Right cardiac atrium (tissue), 5 donors: ENCODE data around the gene SLC16A4. TPM values are rescaled to one million over a fixed set of nuclear protein-coding genes. Genes with fewer than 3 reads are reported as not detected.

Source experiments
- ATAC-seq, 2 donors: fragments of 200-7000 bp; cut with Tn5 transposase; one replicate each; pipeline versions ENCODE4 v1.8.0 to v1.9.1; 2020; ENCODE audit warnings: moderate library complexity in 2 of 2, mild to moderate bottlenecking in 1 of 2
- DNase-seq, 3 donors: peaks; one replicate each; pipeline ENCODE4 v3.0.0-alpha.2; 2020
- H3K27ac ChIP-seq: one replicate; pipeline ENCODE4 v1.5.1; 2013; ENCODE audit warnings: mild to moderate bottlenecking, low read length, control low read depth, moderate library complexity
- H3K27me3 ChIP-seq: one replicate; pipeline ENCODE4 v1.6.1; 2013; ENCODE audit not compliant: control insufficient read depth, insufficient read depth
- H3K4me1 ChIP-seq: one replicate; pipeline ENCODE4 v1.6.1; 2013; ENCODE audit warnings: low read length; ENCODE audit not compliant: control insufficient read depth, insufficient read depth
- H3K4me3 ChIP-seq: one replicate; pipeline ENCODE4 v1.5.1; 2013; ENCODE audit warnings: low read length, control low read depth
- H3K9me3 ChIP-seq: one replicate; pipeline ENCODE4 v1.6.1; 2013; ENCODE audit warnings: low read length; ENCODE audit not compliant: control insufficient read depth
- WGBS: extraction: QIAGEN DNeasy Blood & Tissue Kit; methylation state at CpG from one replicate; pipeline ENCODE4 v1.1.7; 2013; 5-methylcytosine and 5-hydroxymethylcytosine counted together
- intact Hi-C, 4 donors: fragments of 100-400 bp; cut with DNase I; formaldehyde crosslinking; loops; one replicate each; pipeline versions ENCODE4 v1.11.0 to v1.14.0; 2022 to 2023
- polyA plus RNA-seq: library from polyadenylated mRNA; stranded (reverse); fragments of 200-250 nt; gene quantifications from one replicate; pipeline ENCODE4 v1.2.3, GENCODE V29; 2013
- total RNA-seq, 4 donors: library from RNA; stranded (reverse); fragmentation: NEBNext Ultra II Directional; extraction: Animal tissue kit (Norgen Biotek cat#: 25700); gene quantifications; one replicate each; pipeline ENCODE4 v1.2.1, GENCODE V29; 2021
- donor health status: healthy with polysubstance abuse.
- donor health status: DM: no; HTN: yes; CAD: no.
- donor health status: DM: no; HTN: no; CAD: no.
- donor health status: DM: no; HTN: yes; CAD: no; lungs with severe emphysema.
- donor health status: DM: yes; HTN: yes; CAD: no.

The SLC16A4 gene
- total and polyA plus RNA-seq, 5 donors: 3.0 to 7.3 (median 6.3) TPM

GRCh38 chr1:110387048-110387754, 3.6 kb downstream of the SLC16A4 start:
- Histone ChIP-seq H3K27ac (no peak overlapping the region), H3K4me3 (no peak overlapping the region), H3K9me3 (no peaks in the 10 kb centered on the region), H3K27me3 (no peaks in the 10 kb centered on the region), H3K4me1 (no peaks in the 10 kb centered on the region)
- intact Hi-C loops: no loop called here
- ATAC-seq (no peak), DNase-seq (no peak)
- 99% methylated on average over 1 of the region's 1 CpG for WGBS

- no peaks in the 10 kb centered on the region for H3K9me3 ChIP-seq
- ATAC-seq: no peak
These were observed 5.5 kb downstream of the SLC16A4 start for GRCh38 chr1:110385369-110385768.

GRCh38 chr1:110384581-110385321, 6.1 kb downstream of the SLC16A4 start:
- WGBS: 95% methylated on average over 19 of the region's 19 CpGs
- Histone ChIP-seq H3K27me3 (no peaks in the 10 kb centered on the region), H3K9me3 (no peaks in the 10 kb centered on the region), H3K4me3 (no peak overlapping the region), H3K4me1 (no peaks in the 10 kb centered on the region), H3K27ac (no peak overlapping the region)
- DNase-seq: no peak
- ATAC-seq: no peak
- intact Hi-C loops: no loop called here

More at GRCh38 chr1:110385369-110385768, 5.5 kb downstream of the SLC16A4 start:
- 97% methylated on average over 1 of the region's 1 CpG for WGBS
- H3K4me1 ChIP-seq: no peaks in the 10 kb centered on the region
- DNase-seq: no peak
- no peaks in the 10 kb centered on the region for H3K27me3 ChIP-seq
- no peak overlapping the region for H3K4me3 ChIP-seq
- no peak overlapping the region for H3K27ac ChIP-seq
- intact Hi-C loops: no loop called here

GRCh38 chr1:110383251-110383990, 7.4 kb downstream of the SLC16A4 start:
- ATAC-seq (peak in 1 of 2 donors; percentile 79), DNase-seq (peak in 1 of 3 donors; percentile 29)
- WGBS: 52% methylated on average over 5 of the region's 5 CpGs
- intact Hi-C loops: no loop called here
- no peaks in the 10 kb centered on the region for H3K9me3 ChIP-seq
- no peaks in the 10 kb centered on the region for H3K27me3 ChIP-seq
- H3K4me3 ChIP-seq: no peak overlapping the region
- no peaks in the 10 kb centered on the region for H3K4me1 ChIP-seq
- H3K27ac ChIP-seq: no peak overlapping the region

GRCh38 chr1:110380672-110381283, 10.0 kb downstream of the SLC16A4 start:
- ATAC-seq (peak in 1 of 2 donors; percentile 29), DNase-seq (no peak)
- intact Hi-C loops: no loop called here
- no peak overlapping the region for H3K4me3 ChIP-seq
- H3K9me3 ChIP-seq: no peaks in the 10 kb centered on the region
- no peak overlapping the region for H3K27ac ChIP-seq
- H3K27me3 ChIP-seq: no peaks in the 10 kb centered on the region
- WGBS: 68% methylated on average over 10 of the region's 10 CpGs
- H3K4me1 ChIP-seq: no peaks in the 10 kb centered on the region

GRCh38 chr1:110375490-110375889, 15.3 kb downstream of the SLC16A4 start:
- H3K4me3 ChIP-seq: no peak overlapping the region
- H3K4me1 ChIP-seq: no peaks in the 10 kb centered on the region
- intact Hi-C loops: no loop called here
- no peaks in the 10 kb centered on the region for H3K27me3 ChIP-seq
- no peaks in the 10 kb centered on the region for H3K9me3 ChIP-seq
- no peak overlapping the region for H3K27ac ChIP-seq
- no peak for ATAC-seq
- WGBS: 97% methylated on average over 1 of the region's 1 CpG
- DNase-seq: no peak

GRCh38 chr1:110370827-110371226, 20.0 kb downstream of the SLC16A4 start:
- no peak for DNase-seq
- 32% methylated on average over 1 of the region's 1 CpG for WGBS
- Histone ChIP-seq H3K27ac (no peak overlapping the region), H3K4me1 (no peaks in the 10 kb centered on the region), H3K27me3 (no peaks in the 10 kb centered on the region), H3K4me3 (no peak overlapping the region), H3K9me3 (no peaks in the 10 kb centered on the region)
- intact Hi-C loops: no loop called here
- ATAC-seq: peak in 1 of 2 donors; percentile 61

- DNase-seq: no peak
- 83% methylated on average over 3 of the region's 3 CpGs for WGBS
- intact Hi-C loops: no loop called here
- no peak for ATAC-seq
- H3K27ac ChIP-seq: no peak overlapping the region
- H3K27me3 ChIP-seq: no peaks in the 10 kb centered on the region
- no peak overlapping the region for H3K4me3 ChIP-seq
- H3K4me1 ChIP-seq: no peaks in the 10 kb centered on the region
- H3K9me3 ChIP-seq: no peaks in the 10 kb centered on the region
These were observed 26.6 kb downstream of the SLC16A4 start for GRCh38 chr1:110364221-110364620.

GRCh38 chr1:110361856-110362255, 29.0 kb downstream of the SLC16A4 start:
- intact Hi-C loops: no loop called here
- DNase-seq: no peak
- Histone ChIP-seq H3K27ac (no peak overlapping the region), H3K9me3 (no peaks in the 10 kb centered on the region), H3K4me1 (no peaks in the 10 kb centered on the region), H3K4me3 (no peak overlapping the region), H3K27me3 (no peaks in the 10 kb centered on the region)
- no peak for ATAC-seq
- WGBS: 96% methylated on average over 1 of the region's 1 CpG

GRCh38 chr1:110360431-110360830, 30.4 kb downstream of the SLC16A4 start:
- H3K4me1 ChIP-seq: no peaks in the 10 kb centered on the region
- H3K4me3 ChIP-seq: no peak overlapping the region
- no peaks in the 10 kb centered on the region for H3K27me3 ChIP-seq
- no peak overlapping the region for H3K27ac ChIP-seq
- no peak for DNase-seq
- H3K9me3 ChIP-seq: no peaks in the 10 kb centered on the region
- intact Hi-C loops: no loop called here
- no peak for ATAC-seq
- 90% methylated on average over 2 of the region's 2 CpGs for WGBS

- 90% methylated on average over 2 of the region's 2 CpGs for WGBS
- no peak for DNase-seq
- ATAC-seq: no peak
- Histone ChIP-seq H3K9me3 (no peaks in the 10 kb centered on the region), H3K27me3 (no peaks in the 10 kb centered on the region), H3K4me3 (no peak overlapping the region), H3K27ac (no peak overlapping the region), H3K4me1 (no peaks in the 10 kb centered on the region)
- intact Hi-C loops: no loop called here
These were observed 34.4 kb downstream of the SLC16A4 start for GRCh38 chr1:110356379-110356778.
